BLaER1 treated with 17β-estradiol and CSF1 and Interleukin-3, amounts not matched to agents 10 nM and 100 nM (cell line): ENCODE data around the gene GSTM5.
"Not testable (repeated sequence)": the region's sequence is repeated elsewhere in the genome, so short reads cannot be mapped to it uniquely, and the experiment has no call there.

Experiments used
- H3K27ac ChIP-seq, 11 experiments: shearing (Covaris generic); formaldehyde crosslinking; 2 replicates each; pipeline ENCODE4 v1.8.1; 2022
- H3K27me3 ChIP-seq, 11 experiments: shearing (Covaris generic); formaldehyde crosslinking; 2 replicates each; pipeline ENCODE4 v1.8.1; 2022
- H3K36me3 ChIP-seq, 11 experiments: shearing (Covaris generic); formaldehyde crosslinking; 2 replicates each; pipeline ENCODE4 v1.8.1; 2022
- H3K4me1 ChIP-seq, 10 experiments: shearing (Covaris generic); formaldehyde crosslinking; 2 replicates each; pipeline ENCODE4 v1.8.1; 2022
- H3K4me2 ChIP-seq, 11 experiments: shearing (Covaris generic); formaldehyde crosslinking; 2 replicates each; pipeline ENCODE4 v1.8.1; 2022
- H3K4me3 ChIP-seq, 10 experiments: shearing (Covaris generic); formaldehyde crosslinking; 2 replicates each; pipeline ENCODE4 v1.8.1; 2022
- H3K9ac ChIP-seq, 11 experiments: shearing (Covaris generic); formaldehyde crosslinking; 2 replicates each; pipeline ENCODE4 v1.8.1; 2022
- H3K9me3 ChIP-seq, 11 experiments: shearing (Covaris generic); formaldehyde crosslinking; replicated peaks in 1 of 11; 2 replicates each; pipeline ENCODE4 v1.8.1; 2022
- H4K20me1 ChIP-seq, 11 experiments: shearing (Covaris generic); formaldehyde crosslinking; 2 replicates each; pipeline ENCODE4 v1.8.1; 2022
- Cebpa-rat ChIP-seq, 11 experiments: shearing (Covaris generic); IDR thresholded peaks; 2 replicates each; pipeline ENCODE4 v1.8.1; 2022

Gene GSTM5

DNA sequence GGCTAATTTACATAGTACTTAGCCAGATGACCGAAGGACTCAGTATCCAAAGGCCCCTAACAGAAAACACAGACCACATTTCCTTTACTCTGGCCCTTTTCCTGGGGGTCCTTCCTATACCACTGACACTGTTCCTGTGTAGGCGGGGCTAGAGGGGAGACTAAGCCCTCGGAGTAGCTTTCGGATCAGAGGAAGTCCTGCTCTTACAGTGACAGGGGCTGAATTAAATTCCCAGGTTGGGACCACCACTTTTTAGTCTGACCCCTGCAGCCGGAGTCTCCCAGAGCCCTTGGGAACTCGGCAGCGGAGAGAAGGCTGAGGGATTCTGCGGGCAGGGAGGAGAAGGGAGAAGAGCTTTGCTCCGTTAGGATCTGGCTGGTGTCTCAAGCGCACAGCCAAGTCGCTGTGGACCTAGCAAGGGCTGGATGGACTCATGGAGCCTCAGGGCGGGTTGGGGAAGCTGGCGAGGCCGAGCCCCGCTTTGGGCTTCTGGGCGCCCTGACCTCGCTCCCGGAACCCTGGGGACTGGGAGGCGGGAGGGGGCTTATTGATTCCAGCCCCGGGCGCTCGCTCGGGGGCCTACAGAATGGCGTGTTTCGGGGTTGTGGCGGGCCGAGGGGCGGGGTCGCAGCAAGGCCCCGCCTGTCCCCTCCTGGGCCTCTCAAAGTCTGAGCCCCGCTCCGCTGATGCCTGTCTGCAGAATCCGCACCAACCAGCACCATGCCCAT, at the start of gene GSTM5:
Gene GSTM5, plus strand, starts transcription at position 659 of the 728 bp plus-strand sequence. Its CDS starts 62 bp downstream, at position 721.
- not testable (repeated sequence) for H3K27ac ChIP-seq, H3K9ac ChIP-seq, H4K20me1 ChIP-seq, H3K4me1 ChIP-seq
- peaks cover 0 to 12% (median 0%) of the 10 kb centered on the region in 11 experiments; a peak in 2 of 22 replicates for H3K36me3 ChIP-seq
- H3K4me2 ChIP-seq: peak within 1 kb of the TSS in 4 of 11 experiments; percentile 5 to 30 (median 20); a peak in 5 of 22 replicates
- peak within 1 kb of the TSS in 1 of 10 experiments; percentile 29; a peak in 1 of 20 replicates for H3K4me3 ChIP-seq
- peaks cover 9 to 14% (median 13%) of the 10 kb centered on the region in 11 experiments; a peak in 20 of 22 replicates for H3K27me3 ChIP-seq
- peaks cover 27 to 52% (median 35%) of the 10 kb centered on the region in 11 experiments for H3K9me3 ChIP-seq

DNA sequence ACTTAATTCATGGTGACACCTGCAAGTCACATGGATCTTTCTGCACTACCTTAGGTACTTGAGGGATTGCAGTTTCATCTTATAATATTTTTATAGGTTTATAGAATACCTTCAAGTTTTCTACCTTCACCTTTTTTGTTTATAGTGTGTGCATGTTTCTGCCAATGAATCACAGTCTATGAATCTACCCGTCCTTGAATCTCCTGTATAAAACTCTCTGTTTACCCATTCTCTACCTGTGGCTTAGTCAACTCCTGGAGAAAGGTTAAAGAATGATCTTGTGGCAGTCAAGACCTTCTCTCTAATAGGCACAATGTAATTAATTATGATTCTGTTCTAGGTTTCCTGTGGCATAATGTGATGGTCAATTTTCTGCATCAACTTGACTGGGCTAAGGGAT, 47.4 kb upstream of the GSTM5 start:
- Histone ChIP-seq H4K20me1 (0 out of 22 replicates have a peak, but pooled peaks cover 0 to 5% (median 0%) of the 10 kb centered on the region in 11 experiments), H3K4me1 (peaks cover 23 to 47% (median 36%) of the 10 kb centered on the region in 10 experiments), H3K4me2 (peak overlapping the region in 1 of 11 experiments; percentile 16; a peak in 1 of 22 replicates), H3K36me3 (peaks cover 0 to 11% (median 0%) of the 10 kb centered on the region in 11 experiments; a peak in 3 of 22 replicates), H3K9ac (no peak overlapping the region), H3K27me3 (no peaks in the 10 kb centered on the region), H3K4me3 (no peak overlapping the region), H3K27ac (no peak overlapping the region), H3K9me3 (no peaks in the 10 kb centered on the region)
- TF ChIP-seq Cebpa-rat (IDR thresholded peaks at IDR 0.05): no peak

DNA sequence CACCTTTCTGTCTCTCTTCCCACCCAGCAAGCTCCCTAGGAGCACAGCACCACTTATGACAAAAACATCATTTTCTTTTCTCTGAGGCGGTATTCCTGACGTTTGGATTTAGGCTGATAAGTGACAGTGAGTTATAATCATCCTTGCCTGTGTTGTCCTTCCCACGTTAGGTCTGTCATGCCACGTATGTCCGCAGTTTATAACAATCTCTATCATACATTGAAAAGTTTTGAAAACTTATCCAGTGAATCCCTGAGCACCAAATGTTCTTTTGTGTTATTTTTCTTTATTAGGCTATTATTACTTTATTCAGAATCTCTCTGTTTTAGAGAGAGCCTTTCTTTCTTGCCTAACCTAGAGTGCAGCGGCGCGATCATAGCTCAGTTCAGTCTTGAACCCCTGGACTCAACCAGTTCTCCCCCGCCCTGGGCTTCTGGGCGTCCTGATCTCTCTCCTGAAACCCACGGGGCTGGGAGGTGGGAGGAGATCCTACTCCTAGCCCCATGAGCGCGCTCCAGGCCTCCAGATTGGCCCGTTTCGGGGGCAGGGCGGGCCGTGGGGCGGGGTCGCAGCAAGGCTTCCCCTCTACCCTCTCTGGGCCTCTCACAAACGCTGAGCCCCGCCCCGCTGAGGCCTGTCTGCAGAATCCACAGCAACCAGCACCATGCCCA, 44.5 kb upstream of the GSTM5 start, which contains the start of gene GSTM2:
Gene GSTM2, plus strand, starts transcription at position 606 of the 671 bp plus-strand sequence. Its CDS starts 59 bp downstream, at position 665.
- peak within 1 kb of the TSS in 10 of 11 experiments; percentile 28 to 65 (median 48); a peak in 18 of 22 replicates for H3K9ac ChIP-seq
- peaks cover 12 to 25% (median 18%) of the 10 kb centered on the region in 10 experiments for H3K4me1 ChIP-seq
- H3K9me3 ChIP-seq: no peaks in the 10 kb centered on the region; a peak in 1 of 22 replicates
- H3K27ac ChIP-seq: no peak within 1 kb of the TSS
- peak within 1 kb of the TSS; percentile 70 to 92 (median 85) for H3K4me2 ChIP-seq
- H4K20me1 ChIP-seq: no peaks in the 10 kb centered on the region
- TF ChIP-seq Cebpa-rat (IDR thresholded peaks at IDR 0.05): no peak
- no peaks in the 10 kb centered on the region; a peak in 1 of 22 replicates for H3K36me3 ChIP-seq
- H3K27me3 ChIP-seq: no peaks in the 10 kb centered on the region
- peak within 1 kb of the TSS; percentile 34 to 64 (median 50); a peak in 19 of 20 replicates for H3K4me3 ChIP-seq

DNA sequence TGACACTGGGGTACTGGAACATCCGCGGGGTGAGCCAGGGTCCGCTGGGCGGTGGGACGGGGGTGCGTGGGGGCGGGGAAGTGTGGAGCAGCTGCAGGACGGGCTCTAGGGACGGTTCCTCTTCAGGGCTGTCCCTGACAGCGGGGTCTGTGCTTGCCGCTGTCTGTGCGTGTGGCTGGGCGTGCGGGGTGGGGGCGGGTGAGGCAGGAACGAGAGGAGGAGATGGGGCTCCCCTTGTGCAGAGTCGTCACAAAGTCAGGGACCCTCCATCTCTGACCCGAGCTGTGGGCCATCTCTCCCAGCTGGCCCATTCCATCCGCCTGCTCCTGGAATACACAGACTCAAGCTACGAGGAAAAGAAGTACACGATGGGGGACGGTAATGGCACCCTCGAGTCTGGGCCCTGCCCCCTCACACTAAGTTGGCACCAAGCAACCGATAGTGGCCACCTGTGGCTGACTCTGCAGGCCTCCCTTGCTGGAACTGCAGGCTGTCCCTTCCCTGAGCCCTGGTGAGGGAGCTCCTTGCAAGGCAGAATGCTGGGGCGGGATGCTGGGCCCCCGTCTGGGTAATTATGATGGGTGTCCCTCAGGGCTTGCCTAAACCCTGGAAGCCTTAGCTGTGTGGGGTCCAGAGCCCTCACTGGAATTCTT, 43.8 kb upstream of the GSTM5 start:
- Histone ChIP-seq H3K4me1 (peaks cover 12 to 25% (median 18%) of the 10 kb centered on the region in 10 experiments), H4K20me1 (no peaks in the 10 kb centered on the region), H3K9ac (peak overlapping the region in 8 of 11 experiments; percentile 28 to 65 (median 48); a peak in 15 of 22 replicates), H3K4me2 (peak overlapping the region; percentile 70 to 92 (median 85)), H3K27me3 (no peaks in the 10 kb centered on the region), H3K27ac (no peak overlapping the region), H3K36me3 (no peaks in the 10 kb centered on the region; a peak in 1 of 22 replicates), H3K9me3 (no peaks in the 10 kb centered on the region; a peak in 1 of 22 replicates), H3K4me3 (peak overlapping the region; percentile 34 to 64 (median 50); a peak in 19 of 20 replicates)
- no peak for TF ChIP-seq Cebpa-rat (IDR thresholded peaks at IDR 0.05)

DNA sequence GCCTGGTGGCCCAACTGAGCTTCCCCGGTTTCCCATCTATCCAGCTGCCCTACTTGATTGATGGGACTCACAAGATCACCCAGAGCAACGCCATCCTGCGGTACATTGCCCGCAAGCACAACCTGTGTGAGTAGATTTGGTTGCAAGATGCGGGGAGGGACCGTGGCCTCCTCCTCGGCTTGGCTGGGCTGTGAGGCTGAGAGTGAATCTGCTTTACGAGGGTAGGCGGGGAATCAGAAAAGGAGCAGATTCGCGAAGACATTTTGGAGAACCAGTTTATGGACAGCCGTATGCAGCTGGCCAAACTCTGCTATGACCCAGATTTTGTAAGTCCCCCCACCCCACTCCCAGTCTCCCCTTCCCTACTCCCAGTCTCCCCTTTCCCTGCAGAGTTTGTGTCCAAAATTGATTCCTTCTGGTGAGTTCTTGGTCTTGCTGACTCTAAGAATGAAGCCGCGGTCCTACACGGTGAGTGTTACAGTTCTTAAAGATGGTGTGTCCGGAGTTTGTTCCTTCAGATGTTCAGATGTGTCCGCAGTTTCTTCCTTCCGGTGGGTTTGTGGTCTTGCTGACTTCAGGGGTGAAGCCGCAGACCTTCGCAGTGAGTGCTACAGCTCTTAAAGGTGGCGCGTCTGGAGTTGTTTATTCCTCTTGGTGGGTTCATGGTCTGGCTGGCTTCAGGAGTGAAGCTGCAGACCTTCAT, 42.7 kb upstream of the GSTM5 start:
- no peak overlapping the region for H3K4me3 ChIP-seq
- H3K4me2 ChIP-seq: no peak overlapping the region
- no peak overlapping the region for H3K27ac ChIP-seq
- H4K20me1 ChIP-seq: no peaks in the 10 kb centered on the region
- H3K9me3 ChIP-seq: no peaks in the 10 kb centered on the region; a peak in 1 of 22 replicates
- H3K9ac ChIP-seq: no peak overlapping the region
- no peaks in the 10 kb centered on the region for H3K27me3 ChIP-seq
- no peaks in the 10 kb centered on the region; a peak in 1 of 22 replicates for H3K36me3 ChIP-seq
- TF ChIP-seq Cebpa-rat (IDR thresholded peaks at IDR 0.05): no peak
- H3K4me1 ChIP-seq: peaks cover 5 to 13% (median 12%) of the 10 kb centered on the region in 10 experiments

DNA sequence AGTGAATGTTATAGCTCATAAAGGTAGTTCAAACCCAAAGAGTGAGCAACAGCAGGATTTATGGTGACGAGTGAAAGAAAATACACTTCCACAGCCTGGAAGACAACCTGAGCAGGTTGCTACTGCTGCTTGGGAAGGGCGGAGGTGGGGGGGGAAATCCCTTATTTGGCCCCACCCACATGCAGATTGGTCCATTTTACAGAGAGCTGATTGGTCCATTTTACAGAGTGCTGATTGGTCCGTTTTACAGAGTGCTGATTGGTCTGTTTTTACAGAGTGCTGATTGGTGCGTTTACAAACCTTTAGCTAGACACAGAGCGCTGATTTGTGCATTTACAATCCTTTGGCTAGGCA, 42.1 kb upstream of the GSTM5 start:
- H3K4me2 ChIP-seq, H3K4me3 ChIP-seq, H3K9ac ChIP-seq, H4K20me1 ChIP-seq, H3K9me3 ChIP-seq, H3K27me3 ChIP-seq, H3K36me3 ChIP-seq, H3K27ac ChIP-seq: not testable (repeated sequence)
- H3K4me1 ChIP-seq: peaks cover 5 to 13% (median 12%) of the 10 kb centered on the region in 10 experiments

DNA sequence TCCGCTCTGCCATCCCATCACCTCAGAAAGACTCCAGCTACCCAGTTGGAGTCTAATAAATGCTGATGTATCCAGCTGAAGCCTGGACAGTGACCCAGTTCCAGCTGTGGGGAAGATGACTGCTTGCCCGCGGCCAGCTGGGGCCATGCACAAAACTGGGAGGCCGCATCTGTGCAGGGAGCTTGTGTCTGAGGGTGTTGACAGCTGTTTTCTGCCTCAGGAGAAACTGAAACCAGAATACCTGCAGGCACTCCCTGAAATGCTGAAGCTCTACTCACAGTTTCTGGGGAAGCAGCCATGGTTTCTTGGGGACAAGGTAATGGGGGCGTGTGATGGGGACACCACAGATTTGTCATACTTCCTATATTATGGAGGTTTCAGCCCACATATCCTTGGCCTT, 41.0 kb upstream of the GSTM5 start:
- H3K4me1 ChIP-seq: peaks cover 5 to 13% (median 12%) of the 10 kb centered on the region in 10 experiments
- no peaks in the 10 kb centered on the region for H3K27me3 ChIP-seq
- H3K4me3 ChIP-seq: no peak overlapping the region
- H3K4me2 ChIP-seq: no peak overlapping the region
- no peak for TF ChIP-seq Cebpa-rat (IDR thresholded peaks at IDR 0.05)
- no peak overlapping the region for H3K9ac ChIP-seq
- no peak overlapping the region for H3K27ac ChIP-seq
- H3K9me3 ChIP-seq: no peaks in the 10 kb centered on the region; a peak in 1 of 22 replicates
- no peaks in the 10 kb centered on the region; a peak in 1 of 22 replicates for H3K36me3 ChIP-seq
- H4K20me1 ChIP-seq: no peaks in the 10 kb centered on the region

DNA sequence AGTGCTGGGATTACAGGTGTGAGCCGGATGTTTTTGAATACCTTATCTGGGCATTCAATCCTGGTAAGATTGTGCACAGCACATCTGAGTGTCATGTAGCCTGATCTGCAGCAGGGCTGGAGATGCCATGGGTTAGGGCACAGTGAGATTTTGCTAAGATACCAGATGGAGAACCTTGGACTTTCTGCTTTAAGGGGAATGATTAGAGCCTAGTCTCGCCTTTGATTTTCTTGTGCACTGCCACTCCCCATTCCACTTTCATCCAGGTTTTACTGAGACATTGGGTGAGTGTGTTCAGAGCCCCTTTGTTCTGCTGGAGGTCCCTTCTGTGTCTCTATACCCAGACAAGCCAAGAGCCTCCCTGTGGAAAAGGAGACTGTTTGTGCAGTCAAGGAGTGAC, 38.2 kb upstream of the GSTM5 start:
- not testable (repeated sequence) for H4K20me1 ChIP-seq, H3K4me2 ChIP-seq, H3K36me3 ChIP-seq, H3K9ac ChIP-seq, H3K4me1 ChIP-seq, H3K9me3 ChIP-seq, H3K27me3 ChIP-seq, H3K27ac ChIP-seq, H3K4me3 ChIP-seq

DNA sequence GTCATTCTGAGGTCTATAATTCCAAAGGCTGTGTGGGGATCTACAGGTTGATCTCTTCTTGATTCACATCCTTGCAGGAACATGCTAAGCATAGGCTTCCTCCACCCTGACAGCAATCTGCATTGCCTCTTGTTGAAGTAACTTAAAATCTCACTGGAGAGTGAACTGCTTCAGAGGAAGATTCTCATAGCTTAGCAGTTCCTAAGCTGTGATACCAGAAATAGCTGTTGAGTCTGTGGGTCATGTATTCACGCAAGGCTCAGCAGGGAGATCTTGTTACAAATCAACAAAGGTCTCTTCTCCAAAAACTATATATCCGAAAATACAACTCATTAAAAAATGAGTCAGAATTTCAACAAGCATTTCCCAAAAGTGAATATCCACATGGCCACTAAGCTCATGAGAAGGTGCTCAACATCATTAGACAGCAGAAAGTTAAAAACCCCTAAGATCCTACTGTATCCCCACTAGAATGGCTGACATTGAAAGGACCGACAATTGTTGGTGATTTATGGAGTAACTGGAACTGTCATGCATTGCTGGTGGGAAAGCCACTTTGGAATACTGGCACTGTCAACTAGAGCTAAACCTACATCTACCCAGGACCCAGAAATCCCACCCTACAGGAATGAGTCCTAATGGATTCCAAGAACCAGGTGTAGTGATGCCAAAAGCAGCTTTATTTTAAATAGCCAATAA, 35.2 kb upstream of the GSTM5 start:
- H4K20me1 ChIP-seq, H3K9me3 ChIP-seq, H3K27ac ChIP-seq, H3K4me2 ChIP-seq, H3K9ac ChIP-seq, H3K4me1 ChIP-seq, H3K27me3 ChIP-seq, H3K4me3 ChIP-seq, H3K36me3 ChIP-seq: not testable (repeated sequence)
